Measurements from ENCODE around the gene STK24. TPM values are rescaled to one million over a fixed set of nuclear protein-coding genes. Genes with fewer than 3 reads are reported as not detected.

Gene STK24
- total and polyA plus RNA-seq, 5 experiments from 2014 or later = 22.7 to 121 (median 66.6) TPM

- no peak for DNase-seq
- no peaks in the 10 kb centered on the region for H3K9me3 Mint-ChIP-seq
- H3K4me3 Mint-ChIP-seq = no peak overlapping the region
- POLR2A ChIA-PET = interaction anchor here (0.6 to 1.0 kb wide), 2 partner anchors 116 to 124 kb away, joined by 3 to 6 read pairs; no protein-coding TSS in a partner anchor
- peak overlapping the region in 9 of 10 donors; percentile 4 to 94 (median 52) for H3K27ac Mint-ChIP-seq
- no peaks in the 10 kb centered on the region for H3K27me3 Mint-ChIP-seq
- no peak for ATAC-seq
- H3K36me3 Mint-ChIP-seq = peaks cover 0 to 15% (median 0%) of the 10 kb centered on the region in 3 donors
- H3K4me1 Mint-ChIP-seq = peaks cover 11 to 30% (median 21%) of the 10 kb centered on the region in 4 donors
Measured at GRCh38 chr13:98446234-98446621, 130.7 kb downstream of the STK24 start.

DNA sequence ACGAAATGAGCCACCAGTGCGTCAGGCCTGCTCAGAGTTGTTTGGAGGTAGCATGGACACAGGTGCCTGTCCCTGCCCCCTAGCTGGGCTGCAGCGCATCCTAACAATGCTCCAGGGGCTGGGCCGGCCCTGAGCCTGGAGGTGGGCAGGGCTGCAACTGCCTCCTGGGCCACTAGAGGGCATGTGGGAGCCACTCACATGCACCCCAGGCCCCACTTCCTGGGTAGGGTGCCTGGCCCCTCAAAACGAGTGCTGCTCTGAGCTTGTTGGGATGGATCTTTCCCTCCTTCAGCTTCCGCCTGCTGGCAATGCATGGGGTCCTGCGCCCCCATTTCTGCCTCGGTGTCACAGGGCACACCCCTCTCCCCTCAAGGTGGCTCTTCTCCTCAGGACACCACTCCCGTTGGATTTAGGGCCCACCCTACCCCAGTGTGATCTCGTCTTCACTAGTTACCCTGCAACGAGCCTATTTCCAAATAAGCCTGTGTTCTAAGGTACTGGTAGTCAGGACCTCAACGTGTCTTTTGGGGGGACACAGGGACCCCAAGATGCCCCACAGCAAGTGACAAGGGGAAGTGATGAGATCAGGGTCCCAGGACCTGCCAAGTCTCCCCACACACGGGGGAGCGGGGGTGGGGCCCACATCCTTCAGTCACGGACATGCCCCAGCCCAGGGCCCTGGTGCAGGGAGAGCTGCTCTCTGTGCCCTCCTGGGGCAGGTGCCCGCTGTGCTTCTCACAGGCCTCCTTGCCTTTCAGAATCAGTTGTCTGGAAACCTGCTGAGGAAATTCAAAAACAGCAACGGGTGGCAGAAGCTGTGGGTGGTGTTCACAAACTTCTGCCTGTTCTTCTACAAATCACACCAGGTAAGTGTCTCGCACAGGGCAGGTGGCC, 131.3 kb downstream of the STK24 start:
- H3K4me3 Mint-ChIP-seq = peak overlapping the region; percentile 22 to 86 (median 60)
- DNase-seq (peak; percentile 63 to 85 (median 78)), ATAC-seq (peak; percentile 96 to 98)
- peaks cover 7 to 24% (median 14%) of the 10 kb centered on the region in 4 donors for H3K4me1 Mint-ChIP-seq
- peaks cover 0 to 14% (median 0%) of the 10 kb centered on the region in 3 donors for H3K36me3 Mint-ChIP-seq
- peak overlapping the region; percentile 49 to 94 (median 86) for H3K27ac Mint-ChIP-seq
- POLR2A ChIA-PET = interaction anchor here (0.6 to 1.8 kb wide), 6 partner anchors 11 to 207 kb away, joined by 3 to 11 read pairs (median 5); partner anchors contain the start of gene STK24
- H3K27me3 Mint-ChIP-seq = no peaks in the 10 kb centered on the region
- H3K9me3 Mint-ChIP-seq = no peaks in the 10 kb centered on the region

DNA sequence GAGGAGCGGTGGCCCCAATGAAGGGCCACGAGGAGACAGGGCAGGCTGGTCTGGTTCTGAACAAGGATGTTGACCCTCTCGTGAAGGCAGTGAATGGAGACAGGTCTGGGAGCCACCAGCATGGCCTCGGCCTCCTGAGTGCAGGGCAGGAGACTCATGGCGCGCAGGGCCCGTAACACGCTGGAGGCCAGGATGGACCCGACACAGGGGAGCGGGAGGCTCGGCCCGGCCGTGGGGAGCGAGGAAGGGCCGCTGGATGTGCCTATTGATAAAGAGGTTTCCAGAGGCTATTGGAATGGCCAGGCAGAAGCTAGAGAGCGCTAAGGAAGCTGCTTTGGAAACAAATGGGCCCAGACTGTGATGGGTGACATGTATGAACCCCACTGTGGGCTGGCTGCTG, 132.5 kb downstream of the STK24 start:
- peak overlapping the region in 5 of 10 donors; percentile 68 to 91 (median 72) for H3K27ac Mint-ChIP-seq
- H3K4me1 Mint-ChIP-seq = peaks cover 7 to 18% (median 13%) of the 10 kb centered on the region in 4 donors
- no peaks in the 10 kb centered on the region for H3K9me3 Mint-ChIP-seq
- DNase-seq (no peak), ATAC-seq (no peak)
- H3K4me3 Mint-ChIP-seq = peak overlapping the region in 1 of 10 donors; percentile 54
- peaks cover 0 to 13% (median 0%) of the 10 kb centered on the region in 3 donors for H3K36me3 Mint-ChIP-seq
- H3K27me3 Mint-ChIP-seq = no peaks in the 10 kb centered on the region
- POLR2A ChIA-PET = interaction anchor here (1.8 kb wide), 1 partner anchor 17 kb away, joined by 4 read pairs; no protein-coding TSS in a partner anchor

DNA sequence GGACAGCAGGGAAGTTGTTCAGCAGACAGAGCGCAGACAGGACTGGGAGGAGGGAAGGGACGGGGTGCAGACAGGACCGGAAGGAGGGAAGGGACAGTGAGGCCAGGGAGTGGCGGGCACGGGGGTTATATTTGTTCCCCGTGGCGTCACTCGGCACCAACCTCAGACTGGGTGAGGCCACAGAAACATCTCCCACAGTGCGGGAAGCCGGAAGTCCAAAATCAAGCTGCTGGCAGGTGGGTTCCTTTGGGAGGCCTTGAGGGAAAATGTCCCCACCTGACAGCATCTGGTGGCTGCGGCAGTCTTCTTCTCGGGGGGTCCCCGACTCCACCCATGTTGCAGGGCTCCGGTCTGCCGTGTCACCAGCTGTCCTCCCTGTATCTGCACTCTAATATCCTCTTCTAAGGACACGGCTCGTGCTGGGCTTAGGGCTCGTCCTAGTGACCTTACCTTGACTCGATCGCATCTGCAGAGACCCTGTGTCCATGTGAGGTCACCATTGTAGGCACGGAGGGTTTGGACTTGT, 133.0 kb downstream of the STK24 start:
- no peak for DNase-seq
- peak overlapping the region in 6 of 10 donors; percentile 65 to 91 (median 70) for H3K27ac Mint-ChIP-seq
- no peak for ATAC-seq
- POLR2A ChIA-PET = interaction anchor here (1.8 kb wide), 1 partner anchor 17 kb away, joined by 4 read pairs; no protein-coding TSS in a partner anchor
- H3K9me3 Mint-ChIP-seq = no peaks in the 10 kb centered on the region
- H3K4me3 Mint-ChIP-seq = peak overlapping the region in 2 of 10 donors; percentile 1 to 54
- H3K36me3 Mint-ChIP-seq = peaks cover 0 to 10% (median 0%) of the 10 kb centered on the region in 3 donors
- peaks cover 7 to 17% (median 12%) of the 10 kb centered on the region in 4 donors for H3K4me1 Mint-ChIP-seq
- no peaks in the 10 kb centered on the region for H3K27me3 Mint-ChIP-seq

DNA sequence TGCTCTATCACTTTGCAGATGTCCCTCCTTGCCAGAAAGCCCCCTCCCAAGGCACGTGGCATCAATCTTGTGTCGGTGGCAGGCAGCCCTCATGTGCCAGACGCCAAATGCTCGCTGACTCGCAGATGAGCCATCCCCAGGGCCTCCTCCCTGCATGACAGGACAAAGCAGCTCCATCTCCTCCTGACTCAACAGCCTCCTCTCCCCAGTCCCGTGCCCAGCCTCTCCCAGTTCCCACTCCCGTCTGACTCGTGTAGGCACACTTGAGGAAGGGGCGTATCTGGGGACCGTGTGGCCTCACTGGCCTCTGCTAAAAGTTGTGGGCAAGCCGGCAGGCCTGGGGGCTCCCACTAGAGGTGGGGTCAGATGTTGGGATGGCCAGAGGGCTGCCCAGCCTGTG, 133.6 kb downstream of the STK24 start:
- Mint-ChIP-seq H3K36me3 (peaks cover 0 to 10% (median 0%) of the 10 kb centered on the region in 3 donors), H3K4me1 (peaks cover 7 to 17% (median 12%) of the 10 kb centered on the region in 4 donors), H3K4me3 (peak overlapping the region in 1 of 10 donors; percentile 1), H3K27me3 (no peaks in the 10 kb centered on the region), H3K27ac (peak overlapping the region in 3 of 10 donors; percentile 49 to 68 (median 65)), H3K9me3 (no peaks in the 10 kb centered on the region)
- ATAC-seq (no peak), DNase-seq (no peak)
- POLR2A ChIA-PET = no interaction called here

DNA sequence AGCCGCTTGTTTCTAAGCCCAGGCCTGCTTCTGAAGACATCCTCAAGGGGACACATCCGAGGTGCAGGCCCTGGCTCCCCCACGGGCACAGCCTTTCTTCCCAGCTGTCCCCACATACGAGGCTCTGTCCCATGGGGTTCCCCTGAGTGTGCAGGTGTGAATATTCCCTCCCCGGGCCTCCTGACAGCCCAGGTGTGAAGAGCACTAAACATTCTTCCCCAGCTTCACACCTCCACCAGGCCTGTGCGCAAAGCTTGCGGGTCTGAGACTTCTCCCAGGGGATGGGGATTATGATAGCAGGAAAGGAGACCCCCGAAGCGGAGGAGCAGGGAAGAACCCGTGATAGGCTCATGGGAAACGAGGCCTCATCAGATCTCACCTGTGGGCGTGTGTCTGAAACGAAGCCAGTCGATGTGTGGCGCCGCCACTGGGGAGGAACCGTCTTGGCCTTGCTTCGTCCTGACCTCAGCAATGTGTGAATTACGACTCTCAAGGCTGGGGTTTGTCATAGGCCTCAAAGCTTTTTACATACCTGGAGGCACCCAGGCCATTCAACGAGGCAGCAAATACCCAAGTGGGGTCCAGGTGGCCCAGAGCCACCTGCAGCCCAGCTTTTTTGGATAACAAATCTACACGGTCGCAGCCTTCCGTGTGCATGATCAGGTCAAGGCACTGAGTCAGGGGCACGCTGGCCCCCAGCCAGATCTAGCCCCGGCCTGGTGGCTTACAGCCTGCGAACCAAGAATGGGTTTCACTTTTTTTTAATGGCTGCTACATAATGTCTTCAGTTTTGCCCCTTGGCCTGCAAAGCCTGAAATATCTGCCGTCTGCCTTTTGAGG, 134.3 kb downstream of the STK24 start:
- no peak for DNase-seq
- peaks cover 7 to 17% (median 12%) of the 10 kb centered on the region in 4 donors for H3K4me1 Mint-ChIP-seq
- POLR2A ChIA-PET = no interaction called here
- H3K9me3 Mint-ChIP-seq = no peaks in the 10 kb centered on the region
- no peaks in the 10 kb centered on the region for H3K27me3 Mint-ChIP-seq
- no peak overlapping the region for H3K27ac Mint-ChIP-seq
- H3K4me3 Mint-ChIP-seq = no peak overlapping the region
- no peak for ATAC-seq
- H3K36me3 Mint-ChIP-seq = peaks cover 0 to 6% (median 0%) of the 10 kb centered on the region in 3 donors

DNA sequence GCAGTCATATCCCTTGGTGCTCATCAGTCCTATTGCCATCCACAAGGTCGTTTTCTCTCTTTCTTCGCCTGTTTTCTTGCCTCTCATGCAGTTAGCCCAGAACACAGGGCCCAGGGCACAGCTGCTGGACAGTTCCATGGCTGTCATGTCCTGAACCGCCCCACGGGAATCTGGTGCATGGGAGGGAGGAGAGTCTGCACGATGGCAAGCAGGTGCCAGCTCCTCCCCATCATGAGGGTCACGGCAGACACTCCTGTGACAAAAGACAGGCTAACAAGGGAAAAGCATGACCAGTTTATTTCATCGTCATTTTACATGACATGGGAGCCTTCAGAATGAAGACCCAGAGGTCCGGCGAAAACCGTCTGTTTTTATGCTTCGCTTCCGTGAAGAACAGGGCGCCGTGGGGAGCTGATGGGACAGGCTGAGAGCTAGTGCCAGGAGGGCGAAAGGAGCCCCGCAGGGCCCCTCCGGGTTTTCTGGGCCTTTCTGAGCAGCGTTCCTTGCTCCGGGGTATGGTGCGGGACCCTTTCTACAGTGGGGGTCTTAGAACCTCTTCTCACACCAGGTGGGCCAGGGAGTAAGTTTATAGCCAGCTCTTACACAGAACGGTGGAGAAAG, 135.7 kb downstream of the STK24 start:
- POLR2A ChIA-PET = interaction anchor here (0.6 kb wide), 1 partner anchor 175 kb away, joined by 5 read pairs; no protein-coding TSS in a partner anchor
- DNase-seq = no peak
- H3K36me3 Mint-ChIP-seq = no peaks in the 10 kb centered on the region
- H3K27me3 Mint-ChIP-seq = peaks cover 0 to 2% (median 0%) of the 10 kb centered on the region in 5 donors
- H3K9me3 Mint-ChIP-seq = no peaks in the 10 kb centered on the region
- peaks cover 7 to 15% (median 12%) of the 10 kb centered on the region in 4 donors for H3K4me1 Mint-ChIP-seq
- H3K27ac Mint-ChIP-seq = peak overlapping the region in 1 of 10 donors; percentile 16
- no peak overlapping the region for H3K4me3 Mint-ChIP-seq
- no peak for ATAC-seq

GRCh38 chr13:98440390-98441055, 136.4 kb downstream of the STK24 start:
- peak overlapping the region in 1 of 10 donors; percentile 16 for H3K27ac Mint-ChIP-seq
- H3K27me3 Mint-ChIP-seq = peaks cover 0 to 3% (median 0%) of the 10 kb centered on the region in 5 donors
- POLR2A ChIA-PET = no interaction called here
- H3K4me3 Mint-ChIP-seq = no peak overlapping the region
- no peak for DNase-seq
- no peaks in the 10 kb centered on the region for H3K9me3 Mint-ChIP-seq
- H3K4me1 Mint-ChIP-seq = peaks cover 6 to 11% (median 8%) of the 10 kb centered on the region in 4 donors
- ATAC-seq = no peak
- H3K36me3 Mint-ChIP-seq = no peaks in the 10 kb centered on the region

DNA sequence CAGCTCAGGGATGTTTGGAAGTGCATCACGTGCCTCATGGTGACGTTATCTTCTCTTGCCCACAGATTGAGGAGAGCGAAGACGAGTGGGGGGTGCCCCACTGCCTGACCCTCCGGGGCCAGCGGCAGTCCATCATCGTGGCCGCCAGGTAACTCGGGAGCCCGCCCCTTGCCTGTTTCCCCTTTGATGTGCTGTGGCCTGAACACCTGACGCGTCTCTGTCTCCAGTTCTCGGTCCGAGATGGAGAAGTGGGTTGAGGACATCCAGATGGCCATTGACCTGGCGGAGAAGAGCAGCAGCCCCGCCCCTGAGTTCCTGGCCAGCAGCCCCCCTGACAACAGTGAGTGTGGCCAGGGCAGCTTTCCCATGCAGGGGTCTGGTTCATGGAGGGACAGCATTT, 137.0 kb downstream of the STK24 start:
- POLR2A ChIA-PET = no interaction called here
- no peak for DNase-seq
- H3K4me3 Mint-ChIP-seq = no peak overlapping the region
- no peaks in the 10 kb centered on the region for H3K36me3 Mint-ChIP-seq
- no peak for ATAC-seq
- no peak overlapping the region for H3K27ac Mint-ChIP-seq
- H3K9me3 Mint-ChIP-seq = no peaks in the 10 kb centered on the region
- peaks cover under 1 to 5% (median 1%) of the 10 kb centered on the region in 4 donors for H3K4me1 Mint-ChIP-seq
- H3K27me3 Mint-ChIP-seq = peaks cover 0 to 3% (median 0%) of the 10 kb centered on the region in 5 donors

- no peak overlapping the region for H3K27ac Mint-ChIP-seq
- no peaks in the 10 kb centered on the region for H3K36me3 Mint-ChIP-seq
- ATAC-seq (no peak), DNase-seq (no peak)
- peaks cover 0 to 3% (median 0%) of the 10 kb centered on the region in 5 donors for H3K27me3 Mint-ChIP-seq
- H3K4me3 Mint-ChIP-seq = no peak overlapping the region
- peaks cover 0 to 4% (median 0%) of the 10 kb centered on the region in 4 donors for H3K4me1 Mint-ChIP-seq
- POLR2A ChIA-PET = no interaction called here
- H3K9me3 Mint-ChIP-seq = no peaks in the 10 kb centered on the region
Measured at GRCh38 chr13:98439126-98439828, 137.6 kb downstream of the STK24 start.

All from naive thymus-derived CD8-positive, alpha-beta T cell (primary cell).